M059J (cell line): ENCODE measurements around the gene TNS3. TPM values are rescaled to one million over a fixed set of nuclear protein-coding genes. Genes with fewer than 3 reads are reported as not detected.

ENCODE experiments used
- DNase-seq: peaks from one replicate; pipeline ENCODE4 v3.0.0-alpha.2; 2012; ENCODE audit warnings: low read depth
- total RNA-seq: library from RNA; depleted of rRNA; stranded (reverse); fragments of >200 nt; shearing (Covaris generic); gene quantifications from 2 replicates; pipeline ENCODE4 v1.2.3, GENCODE V29; 2014

The TNS3 gene
- total RNA-seq, 1 experiment from 2014 or later = 115 TPM

GRCh38 chr7:47330561-47331178 lies 251.2 kb downstream of the TNS3 start:
- no peak for DNase-seq

GRCh38 chr7:47330026-47330425 lies 251.9 kb downstream of the TNS3 start:
- DNase-seq = no peak

- DNase-seq = peak; percentile 58
Observed at GRCh38 chr7:47329320-47329926, 252.5 kb downstream of the TNS3 start.

- DNase-seq = no peak
Observed at GRCh38 chr7:47328392-47329319, 253.3 kb downstream of the TNS3 start.

- peak; percentile 91 for DNase-seq
Observed at GRCh38 chr7:47327698-47328391, 254.1 kb downstream of the TNS3 start.

GRCh38 chr7:47327346-47327697 lies 254.6 kb downstream of the TNS3 start:
- DNase-seq = no peak

- DNase-seq = no peak
Observed at GRCh38 chr7:47326808-47327207, 255.1 kb downstream of the TNS3 start.

GRCh38 chr7:47326220-47326619 lies 255.7 kb downstream of the TNS3 start:
- peak; percentile 41 for DNase-seq

GRCh38 chr7:47325337-47325736 lies 256.6 kb downstream of the TNS3 start:
- DNase-seq = no peak

- DNase-seq = no peak
Observed at GRCh38 chr7:47323904-47324303, 258.0 kb downstream of the TNS3 start.

GRCh38 chr7:47322731-47323130 lies 259.2 kb downstream of the TNS3 start:
- no peak for DNase-seq

- DNase-seq = peak; percentile 28
Observed at GRCh38 chr7:47320296-47320695, 261.6 kb downstream of the TNS3 start.

GRCh38 chr7:47318395-47319182 lies 263.3 kb downstream of the TNS3 start:
- no peak for DNase-seq

GRCh38 chr7:47317487-47317886 lies 264.4 kb downstream of the TNS3 start:
- DNase-seq = no peak

- peak; percentile 27 for DNase-seq
Observed at GRCh38 chr7:47314728-47315607, 266.9 kb downstream of the TNS3 start.

- DNase-seq = no peak
Observed at GRCh38 chr7:47314248-47314647, 267.7 kb downstream of the TNS3 start.

- DNase-seq = no peak
Observed at GRCh38 chr7:47313564-47313963, 268.3 kb downstream of the TNS3 start.

GRCh38 chr7:47311891-47312290 lies 270.0 kb downstream of the TNS3 start:
- no peak for DNase-seq

- DNase-seq = no peak
Observed at GRCh38 chr7:47310020-47310419, 271.9 kb downstream of the TNS3 start.

GRCh38 chr7:47308808-47309207 lies 273.1 kb downstream of the TNS3 start:
- no peak for DNase-seq
